Chondrocyte (in vitro differentiated cells): Measurements from ENCODE around the gene CREBRF. TPM values are rescaled to one million over a fixed set of nuclear protein-coding genes. Genes with fewer than 3 reads are reported as not detected.

Experiments used
- DNase-seq: peaks from one replicate; pipeline ENCODE4 v3.0.0; 2021; ENCODE audit warnings: mixed read lengths, low spot score
- H3K27ac Mint-ChIP-seq: one replicate; pipeline ENCODE4 v1.8.0; 2021; ENCODE audit warnings: mild to moderate bottlenecking, moderate library complexity, mixed read lengths; ENCODE audit not compliant: unreplicated experiment
- H3K27me3 Mint-ChIP-seq: 2 replicates; pipeline ENCODE4 v1.8.0; 2021; ENCODE audit warnings: low read depth, mixed read lengths
- H3K36me3 Mint-ChIP-seq: 2 replicates; pipeline ENCODE4 v1.8.0; 2021; ENCODE audit warnings: low read depth, mixed read lengths
- H3K4me1 Mint-ChIP-seq: 2 replicates; pipeline ENCODE4 v1.8.0; 2021; ENCODE audit warnings: low read depth, mild to moderate bottlenecking, mixed read lengths
- H3K4me3 Mint-ChIP-seq: one replicate; pipeline ENCODE4 v1.8.0; 2021; ENCODE audit warnings: mild to moderate bottlenecking, moderate library complexity, mixed read lengths; ENCODE audit not compliant: unreplicated experiment
- H3K9me3 Mint-ChIP-seq: 2 replicates; pipeline ENCODE4 v1.8.0; 2021; ENCODE audit warnings: low read depth, mixed read lengths
- CTCF ChIP-seq: fragments of 200-600 bp; sonication (generic); IDR thresholded peaks from 2 replicates; pipeline ENCODE4 v1.5.0; 2021; ENCODE audit warnings: antibody characterized with exemption, mild to moderate bottlenecking, moderate library complexity
- total RNA-seq: library from RNA; stranded (reverse); gene quantifications from 3 replicates; pipeline ENCODE4 v1.2.1, GENCODE V29; 2021

The CREBRF gene
- total RNA-seq, 1 donor from 2014 or later: 14.7 TPM

GRCh38 chr5:173090639-173091038 is 34.5 kb downstream of the CREBRF start:
- Mint-ChIP-seq H3K4me3 (no peak overlapping the region), H3K36me3 (peaks cover 14% of the 10 kb centered on the region), H3K27ac (no peak overlapping the region), H3K27me3 (no peaks in the 10 kb centered on the region), H3K9me3 (no peaks in the 10 kb centered on the region), H3K4me1 (peaks cover 27% of the 10 kb centered on the region)
- no peak for DNase-seq
- TF ChIP-seq CTCF: no peak

- Mint-ChIP-seq H3K27ac (no peak overlapping the region), H3K4me1 (peaks cover 20% of the 10 kb centered on the region), H3K4me3 (no peak overlapping the region), H3K9me3 (no peaks in the 10 kb centered on the region), H3K36me3 (peaks cover 9% of the 10 kb centered on the region), H3K27me3 (no peaks in the 10 kb centered on the region)
- no peak for TF ChIP-seq CTCF
- DNase-seq: no peak
These were observed 35.8 kb downstream of the CREBRF start for GRCh38 chr5:173091981-173092380.

- Mint-ChIP-seq H3K4me1 (peaks cover 20% of the 10 kb centered on the region), H3K27me3 (no peaks in the 10 kb centered on the region), H3K27ac (peak overlapping the region; percentile 66), H3K9me3 (no peaks in the 10 kb centered on the region), H3K36me3 (peaks cover 9% of the 10 kb centered on the region), H3K4me3 (no peak overlapping the region)
- TF ChIP-seq CTCF: no peak
- no peak for DNase-seq
These were observed 37.5 kb downstream of the CREBRF start for GRCh38 chr5:173093606-173094005.

GRCh38 chr5:173094012-173094661 is 38.0 kb downstream of the CREBRF start:
- no peak for DNase-seq
- peaks cover 20% of the 10 kb centered on the region for H3K4me1 Mint-ChIP-seq
- no peaks in the 10 kb centered on the region for H3K9me3 Mint-ChIP-seq
- no peak overlapping the region for H3K4me3 Mint-ChIP-seq
- H3K36me3 Mint-ChIP-seq: peaks cover 10% of the 10 kb centered on the region
- no peak for TF ChIP-seq CTCF
- H3K27ac Mint-ChIP-seq: peak overlapping the region; percentile 66
- no peaks in the 10 kb centered on the region for H3K27me3 Mint-ChIP-seq

- no peak for DNase-seq
- no peak overlapping the region for H3K27ac Mint-ChIP-seq
- H3K4me1 Mint-ChIP-seq: peaks cover 11% of the 10 kb centered on the region
- TF ChIP-seq CTCF: no peak
- H3K4me3 Mint-ChIP-seq: no peak overlapping the region
- peaks cover 4% of the 10 kb centered on the region for H3K9me3 Mint-ChIP-seq
- H3K27me3 Mint-ChIP-seq: no peaks in the 10 kb centered on the region
- peaks cover 12% of the 10 kb centered on the region for H3K36me3 Mint-ChIP-seq
These were observed 42.6 kb downstream of the CREBRF start for GRCh38 chr5:173098787-173099186.
